GM08714 (cell line): ENCODE measurements around the gene SLC7A6OS.
"Not testable (repeated sequence)": the region's sequence is repeated elsewhere in the genome, so short reads cannot be mapped to it uniquely, and the experiment has no call there.

ENCODE experiments used
- H3K4me3 ChIP-seq: fragments of 200-500 bp; sonication (Bioruptor generic); 2 replicates; pipeline ENCODE4 v1.5.1; 2014; ENCODE audit warnings: mild to moderate bottlenecking, low read length, inconsistent platforms
- ZNF274 ChIP-seq: IDR thresholded peaks from 2 replicates; pipeline ENCODE4 v1.6.1; 2012; ENCODE audit warnings: mild to moderate bottlenecking, low read depth, low read length

SLC7A6OS gene

DNA sequence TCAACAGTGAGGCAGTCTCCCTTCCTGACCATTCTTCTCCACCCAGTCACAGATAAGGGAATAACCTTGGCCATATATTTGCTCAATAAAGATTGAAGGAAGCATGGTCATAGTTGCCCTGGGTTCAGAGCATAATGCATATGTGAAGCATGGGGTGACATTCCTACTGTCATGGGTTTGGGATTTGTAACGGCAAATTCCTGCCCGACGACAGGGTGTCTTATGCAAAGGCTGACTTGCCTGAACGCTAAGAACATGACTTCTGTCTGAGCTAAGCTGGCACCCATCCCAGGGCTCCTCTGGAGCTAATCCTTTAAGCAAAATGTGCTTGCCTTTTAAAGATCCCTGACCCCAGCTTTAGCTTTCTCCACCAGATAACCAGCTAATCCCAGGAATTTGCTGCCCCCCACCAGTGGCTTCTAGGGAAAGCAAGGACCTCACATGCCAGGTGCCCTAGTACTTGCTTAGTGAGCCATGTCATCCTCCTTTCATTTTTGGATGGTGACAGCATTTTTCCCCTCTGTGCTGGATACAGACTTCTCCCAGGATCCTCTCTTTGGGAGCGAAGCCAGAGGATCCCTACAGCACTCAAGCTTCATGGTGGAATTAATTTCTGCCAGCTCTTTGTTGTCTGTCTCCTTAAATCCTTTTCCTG is 11.7 kb downstream of the SLC7A6OS start:
- no peak overlapping the region for H3K4me3 ChIP-seq
- TF ChIP-seq ZNF274 = no peak

DNA sequence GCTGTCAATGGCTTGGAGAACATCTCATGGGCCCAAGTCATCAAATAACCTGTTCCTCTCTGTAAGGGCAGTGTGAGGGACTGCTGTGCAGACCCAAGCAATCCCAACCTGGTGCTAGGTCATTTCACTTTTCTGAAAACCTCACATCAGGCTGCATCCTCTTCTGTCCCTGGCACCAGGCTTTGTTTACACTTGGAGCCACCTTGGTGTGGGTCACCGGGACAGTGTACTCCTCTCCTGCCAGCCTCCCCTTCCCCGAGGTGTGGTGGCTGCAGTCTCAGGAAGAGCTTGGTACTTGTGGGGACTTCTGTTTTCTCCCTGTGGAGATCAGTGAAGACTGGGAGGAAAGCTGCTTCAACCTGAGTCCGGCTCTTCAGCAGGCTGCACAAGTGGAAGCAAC is 12.4 kb downstream of the SLC7A6OS start:
- H3K4me3 ChIP-seq = no peak overlapping the region
- no peak for TF ChIP-seq ZNF274

DNA sequence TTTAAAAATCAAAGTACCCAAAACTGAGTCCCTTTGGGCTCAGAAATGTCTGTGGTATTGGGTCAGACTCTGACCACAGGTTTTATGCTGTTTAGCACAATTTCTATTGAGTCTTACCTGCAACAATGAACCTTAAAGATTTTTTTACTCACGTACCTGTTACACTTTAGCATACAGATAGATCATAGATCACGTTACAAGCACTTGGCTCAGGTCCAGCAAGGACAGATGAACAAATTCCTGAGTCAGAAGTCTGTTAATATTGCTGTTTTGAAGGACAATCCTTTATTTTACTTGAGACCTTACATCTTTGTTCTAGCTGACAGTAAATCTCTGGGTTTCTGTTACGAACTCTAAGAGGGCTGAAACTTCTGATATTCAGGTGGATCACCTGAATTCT is 12.8 kb downstream of the SLC7A6OS start:
- TF ChIP-seq ZNF274 = no peak
- no peak overlapping the region for H3K4me3 ChIP-seq

DNA sequence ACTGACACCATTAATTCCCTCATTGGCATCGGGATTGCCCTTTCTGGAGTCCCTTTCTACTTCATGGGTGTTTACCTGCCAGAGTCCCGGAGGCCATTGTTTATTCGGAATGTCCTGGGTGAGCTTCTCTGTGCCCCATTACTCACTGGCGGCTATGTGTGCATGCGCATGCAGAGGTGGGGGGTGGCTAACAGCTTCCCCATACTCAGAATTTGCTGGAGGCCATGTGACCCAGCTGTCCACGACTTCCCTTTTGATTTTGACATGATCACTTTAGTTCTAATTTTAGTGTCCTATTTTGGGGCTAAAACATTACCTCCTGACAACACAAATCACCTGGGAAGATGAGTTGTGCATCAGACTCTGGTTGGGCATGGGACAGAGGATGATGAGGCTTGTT is 14.1 kb downstream of the SLC7A6OS start:
- TF ChIP-seq ZNF274 = no peak

DNA sequence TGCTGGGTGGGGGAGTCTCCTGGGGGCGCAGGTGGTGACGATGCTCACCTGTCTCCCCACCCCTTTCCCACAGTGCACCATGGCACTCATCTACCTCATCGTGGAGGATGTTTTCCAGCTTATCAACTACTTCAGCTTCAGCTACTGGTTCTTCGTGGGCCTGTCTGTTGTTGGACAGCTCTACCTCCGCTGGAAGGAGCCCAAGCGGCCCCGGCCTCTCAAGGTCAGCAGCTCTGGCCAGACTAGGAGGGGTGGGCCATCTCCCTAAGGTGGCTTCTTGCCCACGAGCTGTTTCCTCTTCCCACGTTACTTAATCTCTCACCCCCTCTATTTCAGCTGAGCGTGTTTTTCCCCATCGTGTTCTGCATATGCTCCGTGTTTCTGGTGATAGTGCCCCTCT is 14.5 kb downstream of the SLC7A6OS start:
- H3K4me3 ChIP-seq = no peak overlapping the region
- no peak for TF ChIP-seq ZNF274

More for the DNA sequence above, 14.1 kb downstream of the SLC7A6OS start:
- no peak overlapping the region for H3K4me3 ChIP-seq

DNA sequence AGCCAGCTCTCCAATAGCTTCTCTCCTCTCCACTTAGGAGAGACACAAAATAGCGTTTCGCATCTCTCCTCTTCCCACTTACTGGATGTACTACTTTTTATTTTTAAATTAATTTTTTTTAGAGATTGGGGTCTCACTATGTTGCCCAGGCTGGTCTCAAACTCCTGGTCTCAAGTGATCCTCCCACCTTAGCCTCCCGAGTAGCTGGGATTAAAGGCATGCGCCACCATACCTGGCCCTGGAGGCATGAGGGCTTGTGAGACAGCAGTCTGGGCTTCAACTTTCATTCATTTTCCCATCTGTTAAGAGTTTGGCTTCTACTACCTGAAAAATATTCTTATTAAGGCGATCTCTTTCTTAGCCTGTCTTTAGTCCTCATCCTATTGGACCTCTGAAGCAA is 18.3 kb downstream of the SLC7A6OS start:
- TF ChIP-seq ZNF274 = no peak
- H3K4me3 ChIP-seq = no peak overlapping the region

DNA sequence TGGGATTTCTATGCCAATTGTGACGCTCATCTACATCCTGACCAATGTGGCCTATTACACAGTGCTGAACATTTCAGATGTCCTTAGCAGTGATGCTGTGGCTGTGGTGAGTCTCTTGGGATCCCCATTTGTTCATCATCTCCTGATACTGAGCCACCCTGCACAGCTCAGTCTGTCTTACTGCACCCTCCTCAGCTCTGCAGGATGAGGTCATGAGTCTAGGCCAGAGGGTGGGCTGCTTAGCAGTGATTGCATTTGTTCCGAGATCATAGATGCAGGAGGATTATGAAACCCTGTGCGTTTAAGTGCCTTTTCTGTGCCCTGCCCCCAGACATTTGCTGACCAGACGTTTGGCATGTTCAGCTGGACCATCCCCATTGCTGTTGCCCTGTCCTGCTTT is 19.5 kb downstream of the SLC7A6OS start:
- H3K4me3 ChIP-seq = no peak overlapping the region
- TF ChIP-seq ZNF274 = no peak

DNA sequence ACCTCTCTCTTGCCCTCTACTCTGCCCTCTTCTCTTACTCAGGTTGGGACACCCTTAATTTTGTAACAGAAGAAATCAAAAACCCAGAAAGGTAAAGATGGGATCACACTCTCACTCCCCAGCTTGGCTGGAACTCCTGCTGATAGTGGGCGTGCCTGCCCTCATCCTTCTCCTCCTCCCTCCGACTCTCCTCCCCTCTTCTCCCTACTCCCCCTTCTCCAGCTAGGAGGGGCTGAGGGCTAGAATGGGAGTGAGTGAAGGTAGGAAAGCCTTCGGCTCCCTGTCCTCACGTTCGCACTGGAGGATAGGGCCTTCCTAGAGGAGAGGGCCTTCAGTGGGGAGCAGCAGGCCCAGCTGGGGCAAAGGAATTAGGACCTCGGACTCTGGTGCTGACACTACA is 20.3 kb downstream of the SLC7A6OS start:
- TF ChIP-seq ZNF274 = no peak
- H3K4me3 ChIP-seq = no peak overlapping the region

DNA sequence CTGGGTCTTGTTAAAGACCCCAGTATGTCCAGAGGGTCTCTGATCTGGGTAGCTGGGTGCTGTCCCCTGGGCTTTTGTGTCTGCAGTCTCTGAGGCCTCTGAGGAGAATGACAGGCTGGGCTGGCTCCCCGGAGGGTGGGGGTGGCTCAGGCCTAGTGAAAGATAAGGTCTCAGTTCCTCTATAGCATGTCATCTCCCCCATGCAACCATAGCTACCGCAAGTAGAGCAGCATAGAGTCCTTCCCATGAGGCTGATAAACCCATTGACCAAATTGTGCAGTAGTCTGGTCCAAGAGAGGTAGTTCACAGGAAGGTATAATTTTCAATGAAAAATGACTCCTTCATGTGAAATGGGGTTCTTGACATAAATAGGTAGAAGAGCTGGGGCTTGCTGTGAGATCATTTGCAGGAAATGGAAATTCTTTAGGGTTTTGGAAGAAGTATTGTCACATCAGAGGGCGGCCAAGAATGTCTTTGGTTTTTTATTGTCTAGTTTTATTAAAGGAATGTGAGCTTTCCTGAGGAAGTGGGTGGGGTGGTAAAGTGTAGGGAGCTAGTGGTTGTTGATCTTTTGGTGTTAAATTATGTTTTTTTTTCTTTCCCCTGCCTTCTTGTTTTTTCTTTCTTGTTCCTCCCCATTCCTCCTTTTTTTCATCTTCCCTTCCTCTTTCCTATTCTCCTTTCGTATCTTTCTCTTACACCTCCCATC is 21.0 kb downstream of the SLC7A6OS start:
- no peak overlapping the region; the same call in 1 of the 2 replicates for H3K4me3 ChIP-seq

DNA sequence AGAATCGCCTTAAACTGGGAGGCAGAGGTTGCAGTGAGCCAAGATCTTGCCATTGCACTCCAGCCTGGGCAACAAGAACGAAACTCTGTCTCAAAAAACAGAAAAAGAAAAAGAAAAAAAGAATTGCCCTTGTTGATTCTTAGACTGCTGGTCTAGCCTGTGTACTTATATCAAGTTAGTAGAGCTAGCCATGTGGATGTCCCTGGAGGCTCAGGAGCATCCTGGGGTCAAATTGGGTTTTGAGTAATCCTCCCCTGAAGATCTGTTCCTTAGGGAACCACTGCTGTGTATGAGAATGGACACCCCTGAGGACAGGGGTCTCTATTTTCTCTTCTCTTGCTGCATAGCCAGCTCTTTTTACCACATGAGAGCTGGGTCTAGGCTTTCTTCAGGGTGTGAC is 21.5 kb downstream of the SLC7A6OS start:
- TF ChIP-seq ZNF274 = no peak
- H3K4me3 ChIP-seq = no peak overlapping the region; the same call in 1 of the 2 replicates

More for the DNA sequence above, 21.0 kb downstream of the SLC7A6OS start:
- TF ChIP-seq ZNF274 = no peak

DNA sequence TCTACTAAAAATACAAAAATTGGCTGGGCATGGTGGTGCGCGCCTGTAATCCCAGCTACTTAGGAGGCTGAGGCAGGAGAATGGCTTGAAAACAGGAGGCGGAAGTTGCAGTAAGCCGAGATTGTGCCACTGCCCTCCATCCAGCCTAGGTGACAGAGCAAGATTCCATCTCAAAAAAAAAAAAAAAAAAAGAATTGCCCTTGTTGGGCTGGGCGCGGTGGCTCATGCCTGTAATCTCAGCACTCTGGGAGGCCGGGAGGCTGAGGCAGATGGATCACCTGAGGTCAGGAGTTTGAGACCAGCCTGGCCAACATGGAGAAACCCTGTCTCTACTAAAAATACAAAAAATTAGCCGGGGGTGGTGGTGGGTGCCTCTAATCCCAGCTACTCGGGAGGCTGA is 21.9 kb downstream of the SLC7A6OS start:
- H3K4me3 ChIP-seq = not testable (repeated sequence)

DNA sequence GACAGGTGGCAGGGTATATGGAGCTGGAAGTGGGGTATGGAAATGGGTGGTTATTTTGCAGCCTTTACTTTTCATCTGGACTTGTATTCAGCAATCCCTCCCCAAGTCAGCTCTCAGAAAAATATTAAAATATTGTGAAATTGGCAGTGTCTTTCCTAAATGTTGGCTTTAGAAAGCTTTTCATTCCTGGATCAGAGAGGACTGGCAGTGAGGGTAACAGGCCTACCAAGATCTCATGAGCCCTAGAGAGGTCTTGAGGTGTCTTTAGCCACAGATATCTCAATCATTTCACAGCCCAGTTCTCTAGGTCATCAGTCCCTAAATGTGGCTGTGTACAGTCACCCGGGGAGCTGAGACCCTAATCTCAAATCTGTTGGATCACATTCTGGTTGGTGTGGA is 22.5 kb downstream of the SLC7A6OS start:
- no peak overlapping the region for H3K4me3 ChIP-seq
- no peak for TF ChIP-seq ZNF274

DNA sequence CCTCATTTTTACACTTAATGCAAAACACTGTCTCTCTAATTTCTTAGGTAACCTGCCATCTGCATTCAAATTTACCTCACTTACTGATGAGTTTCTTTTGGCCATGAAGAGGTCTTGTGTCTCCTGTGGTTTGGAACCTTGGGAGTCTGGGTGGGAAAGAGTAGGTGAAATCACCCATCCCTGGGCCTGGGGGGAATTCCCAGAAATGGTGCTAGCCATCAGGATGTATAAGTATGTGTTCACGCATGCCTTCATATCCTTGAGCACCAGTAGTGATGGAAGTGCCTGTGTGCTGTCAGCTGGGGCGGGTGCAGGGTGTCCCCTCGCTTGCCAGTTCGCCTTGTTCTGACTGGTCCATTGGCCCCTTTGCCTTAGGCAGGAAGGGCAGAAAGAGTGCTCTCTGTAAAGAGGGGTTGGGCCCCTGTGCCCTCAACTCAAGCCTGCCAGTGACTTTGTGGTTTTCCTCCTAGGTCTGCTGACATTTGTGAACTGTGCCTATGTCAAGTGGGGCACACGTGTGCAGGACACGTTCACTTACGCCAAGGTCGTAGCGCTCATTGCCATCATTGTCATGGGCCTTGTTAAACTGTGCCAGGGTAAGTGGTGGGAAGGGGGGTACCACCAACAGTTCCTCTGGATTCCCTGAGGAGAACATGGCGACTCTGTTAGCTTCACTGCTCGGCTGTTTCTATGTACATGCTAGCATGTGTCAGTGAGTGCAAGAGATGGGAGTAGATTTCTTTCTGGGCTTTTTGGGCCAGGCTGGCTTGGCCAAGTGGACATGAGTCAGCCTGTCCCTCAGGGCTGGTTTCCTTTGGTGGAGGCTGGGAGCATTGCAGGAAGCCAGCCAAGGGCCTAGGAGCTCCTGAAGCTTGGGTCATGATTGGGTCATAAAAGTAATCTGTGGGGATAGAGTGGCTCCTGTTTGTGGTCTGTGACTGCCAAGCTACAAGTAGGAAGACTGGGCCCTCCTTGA is 23.2 kb downstream of the SLC7A6OS start:
- H3K4me3 ChIP-seq = no peak overlapping the region
- TF ChIP-seq ZNF274 = no peak
